Heart left ventricle (tissue), 16 donors: Measurements from ENCODE around the gene EMC10. TPM values are rescaled to one million over a fixed set of nuclear protein-coding genes. Genes with fewer than 3 reads are reported as not detected.

Experiments used
- ATAC-seq, 4 donors: fragments of 200-7000 bp; cut with Tn5 transposase; one replicate each; pipeline ENCODE4 v1.9.1; 2020 to 2022; ENCODE audit warnings: moderate library complexity in 4 of 4, mild to moderate bottlenecking in 3 of 4, moderate number of reproducible peaks in 1 of 4
- DNase-seq, 5 donors: peaks; one replicate each; pipeline ENCODE4 v3.0.0-alpha.2; 2020
- H3K27ac ChIP-seq, 12 donors: fragments of 200-600 bp; sonication (generic) in 4 of 12; one replicate each; pipeline versions ENCODE4 v1.5.0 to v1.8.0; 2016 to 2022; ENCODE audit warnings: mild to moderate bottlenecking in 2 of 12
- H3K27me3 ChIP-seq, 9 donors: fragments of 200-600 bp; sonication (generic) in 2 of 9; one replicate each; pipeline versions ENCODE4 v1.5.1 to v1.8.0; 2016 to 2022; ENCODE audit warnings: mild to moderate bottlenecking in 3 of 9
- H3K36me3 ChIP-seq, 9 donors: fragments of 200-600 bp; sonication (generic) in 2 of 9; one replicate each; pipeline versions ENCODE4 v1.5.0 to v1.8.0; 2018 to 2022; ENCODE audit warnings: mild to moderate bottlenecking in 2 of 9
- H3K4me1 ChIP-seq, 12 donors: fragments of 200-600 bp; sonication (generic) in 4 of 12; one replicate each; pipeline versions ENCODE4 v1.5.0 to v1.8.0; 2016 to 2022; ENCODE audit warnings: mild to moderate bottlenecking in 3 of 12
- H3K4me3 ChIP-seq, 12 donors: fragments of 200-600 bp; sonication (generic) in 4 of 12; one replicate each; pipeline versions ENCODE4 v1.5.0 to v1.8.0; 2017 to 2022; ENCODE audit warnings: mild to moderate bottlenecking in 9 of 12, moderate library complexity in 4 of 12
- H3K9me3 ChIP-seq, 12 donors: fragments of 200-600 bp; sonication (generic) in 4 of 12; one replicate each; pipeline versions ENCODE4 v1.5.0 to v1.8.0; 2016 to 2022; ENCODE audit warnings: mild to moderate bottlenecking in 1 of 12
- CTCF ChIP-seq, 12 donors: fragments of 200-600 bp; sonication (generic) in 4 of 12; IDR thresholded peaks; one replicate each; pipeline versions ENCODE4 v1.5.0 to v1.8.0; 2018 to 2022; ENCODE audit warnings: antibody characterized with exemption in 12 of 12, mild to moderate bottlenecking in 5 of 12
- POLR2A ChIP-seq, 2 donors: fragments of 450-650 bp; IDR thresholded peaks; one replicate each; pipeline ENCODE4 v1.6.1; 2017; ENCODE audit warnings: antibody characterized with exemption in 2 of 2, mild to moderate bottlenecking in 2 of 2, moderate library complexity in 2 of 2
- WGBS, 4 donors: extraction: QIAGEN DNeasy Blood & Tissue Kit in 2 of 4; methylation state at CpG; one replicate each; pipeline versions ENCODE4 v1.1.5 to v1.1.7; 2013 to 2018; 5-methylcytosine and 5-hydroxymethylcytosine counted together
- intact Hi-C, 10 donors: fragments of 100-400 bp; cut with DNase I; formaldehyde crosslinking; loops; one replicate each; pipeline versions ENCODE4 v1.11.1 to v1.14.2; 2022
- polyA plus RNA-seq, 2 donors: library from polyadenylated mRNA; stranded (reverse); fragments of 200-250 nt; gene quantifications; one replicate each; pipeline ENCODE4 v1.2.3, GENCODE V29; 2013
- total RNA-seq, 9 donors: library from RNA; depleted of rRNA in 2 of 9; stranded (reverse); fragments of >200 nt in 2 of 9; fragmentation: NEBNext Ultra II Directional in 3 of 9; extraction: Animal tissue kit (Norgen Biotek cat#: 25700) in 3 of 9; gene quantifications; one replicate each; pipeline versions ENCODE4 v1.1.0 to v1.2.4, GENCODE V29; 2016 to 2023
- donor health status: ischemic (EF 13 %, LVEDD 7.1; RV severe dilation, severe dysfunction).
- donor health status: healthy with polysubstance abuse.
- donor health status: DM: no; HTN: yes; CAD: no.
- donor health status: DM: no; HTN: no; CAD: no.
- donor health status: ischemic (EF 25% LVEDD 6.9; RV normal size, moderate dysfunction).
- donor health status: ischemic (EF 25% LVEDD 5.7; RV mildly dilated, moderate dysfunction).
- donor health status: healthy.
- donor health status: DM: yes; HTN: yes; CAD: no.
- donor health status: ischemic (EF 35%, LVEDD 5.7; RV mildly dilated, moderate dysfunction).
- donor health status: nonischemic (EF 11% LVEDD 7.7; RV severe dilation, severe dysfunction).
- donor health status: DM: yes; HTN: yes; CAD: no.
- donor health status: PGD.
- donor health status: ischemic (EF 29% LVEDD 5.4; RV normal size, mild dysfunction).
- donor health status: nonischemic (EF 23%, LVEDD 6.1; RV moderate dilation, normal function).

EMC10 gene
- total and polyA plus RNA-seq, 11 donors = 72.8 to 138 (median 95.3) TPM

- Histone ChIP-seq H3K27ac (no peak overlapping the region), H3K9me3 (no peaks in the 10 kb centered on the region), H3K4me3 (no peak overlapping the region), H3K4me1 (peaks cover 0 to 30% (median 12%) of the 10 kb centered on the region in 12 donors), H3K36me3 (no peaks in the 10 kb centered on the region), H3K27me3 (peaks cover 0 to 23% (median 11%) of the 10 kb centered on the region in 9 donors)
- WGBS, 4 donors = 67 to 78% (median 74%) methylated on average over 7 of the region's 7 CpGs
- ATAC-seq (no peak), DNase-seq (no peak)
- intact Hi-C loops = no loop called here
- no peak for TF ChIP-seq POLR2A (IDR thresholded peaks at IDR 0.05)
- no peak for TF ChIP-seq CTCF (IDR thresholded peaks at IDR 0.05)
Observed at GRCh38 chr19:50428772-50429463, 47.4 kb upstream of the EMC10 start.

- H3K27me3 ChIP-seq = peaks cover 0 to 23% (median 11%) of the 10 kb centered on the region in 9 donors
- H3K27ac ChIP-seq = peak overlapping the region in 5 of 12 donors; percentile 2 to 90 (median 61)
Observed at GRCh38 chr19:50430888-50431342, 45.4 kb upstream of the EMC10 start.

GRCh38 chr19:50431343-50432220 is 44.7 kb upstream of the EMC10 start:
- ATAC-seq = peak; percentile 87 to 95 (median 91)
- H3K4me3 ChIP-seq = peak overlapping the region; percentile 42 to 88 (median 65)
- intact Hi-C loops = no loop called here
- peak; percentile 77 to 91 (median 85) for DNase-seq
- H3K9me3 ChIP-seq = no peaks in the 10 kb centered on the region
- H3K36me3 ChIP-seq = no peaks in the 10 kb centered on the region
- 2 to 4% (median 3%) methylated on average over 35 to 54 of the region's 54 CpGs for WGBS, 4 donors
- H3K27me3 ChIP-seq = peaks cover 0 to 23% (median 11%) of the 10 kb centered on the region in 9 donors
- H3K4me1 ChIP-seq = peaks cover 0 to 30% (median 12%) of the 10 kb centered on the region in 12 donors
- H3K27ac ChIP-seq = peak overlapping the region in 11 of 12 donors; percentile 2 to 90 (median 55)
- TF ChIP-seq POLR2A (IDR thresholded peaks at IDR 0.05) (no peak), CTCF (IDR thresholded peaks at IDR 0.05) (no peak)

More at GRCh38 chr19:50430888-50431342, 45.4 kb upstream of the EMC10 start:
- Histone ChIP-seq H3K4me3 (peak overlapping the region in 11 of 12 donors; percentile 42 to 88 (median 65)), H3K4me1 (peaks cover 0 to 30% (median 12%) of the 10 kb centered on the region in 12 donors), H3K9me3 (no peaks in the 10 kb centered on the region), H3K36me3 (no peaks in the 10 kb centered on the region)
- no peak for ATAC-seq
- no peak for TF ChIP-seq CTCF (IDR thresholded peaks at IDR 0.05)
- TF ChIP-seq POLR2A (IDR thresholded peaks at IDR 0.05) = no peak
- intact Hi-C loops = no loop called here
- WGBS, 4 donors = 32 to 36% (median 35%) methylated on average over 13 of the region's 13 CpGs
- no peak for DNase-seq
